NCI-H1048 (cell line): Measurements from ENCODE around the gene PWWP2B.
"Not testable (repeated sequence)": the region's sequence is repeated elsewhere in the genome, so short reads cannot be mapped to it uniquely, and the experiment has no call there.

ENCODE experiments used
- DNase-seq: peaks from one replicate; lab custom pipeline; 2025; lab: John Stamatoyannopoulos, UW

The PWWP2B gene

GRCh38 chr10:132381741-132382140, 15.3 kb upstream of the PWWP2B start:
- DNase-seq, result no peak

- no peak for DNase-seq
Observed at GRCh38 chr10:132382231-132382922, 14.6 kb upstream of the PWWP2B start.

GRCh38 chr10:132383101-132383500, 13.9 kb upstream of the PWWP2B start:
- DNase-seq, result no peak

- no peak for DNase-seq
Observed at GRCh38 chr10:132383751-132384196, 13.2 kb upstream of the PWWP2B start.

- DNase-seq, result no peak
Observed at GRCh38 chr10:132384618-132385388, 12.2 kb upstream of the PWWP2B start.

- DNase-seq, result no peak
Observed at GRCh38 chr10:132385389-132385667, 11.7 kb upstream of the PWWP2B start.

- no peak for DNase-seq
Observed at GRCh38 chr10:132385721-132386418, 11.1 kb upstream of the PWWP2B start.

GRCh38 chr10:132386419-132386831, 10.6 kb upstream of the PWWP2B start:
- DNase-seq, result no peak

- DNase-seq, result not testable (repeated sequence)
Observed at GRCh38 chr10:132386896-132387295, 10.1 kb upstream of the PWWP2B start.

- DNase-seq, result no peak
Observed at GRCh38 chr10:132387764-132388210, 9.2 kb upstream of the PWWP2B start.

- DNase-seq, result no peak
Observed at GRCh38 chr10:132388891-132389432, 8.0 kb upstream of the PWWP2B start.

- DNase-seq, result no peak
Observed at GRCh38 chr10:132389433-132390169, 7.4 kb upstream of the PWWP2B start.

- no peak for DNase-seq
Observed at GRCh38 chr10:132390170-132390920, 6.7 kb upstream of the PWWP2B start.

- DNase-seq, result no peak
Observed at GRCh38 chr10:132390921-132391675, 5.9 kb upstream of the PWWP2B start.

- no peak for DNase-seq
Observed at GRCh38 chr10:132391676-132392020, 5.4 kb upstream of the PWWP2B start.

GRCh38 chr10:132392184-132392800, 4.7 kb upstream of the PWWP2B start:
- no peak for DNase-seq

- DNase-seq, result no peak
Observed at GRCh38 chr10:132392811-132393694, 3.9 kb upstream of the PWWP2B start.

GRCh38 chr10:132393695-132394181, 3.3 kb upstream of the PWWP2B start:
- no peak for DNase-seq
